NT2/D1 (cell line): ENCODE measurements around the gene IL4R.

Experiments
- SUZ12 ChIP-seq: IDR thresholded peaks from 2 replicates; pipeline ENCODE4 v1.6.1; 2011; ENCODE audit not compliant: insufficient read length, insufficient read depth; ENCODE audit errors: extremely low read depth
- YY1 ChIP-seq: IDR thresholded peaks from 2 replicates; pipeline ENCODE4 v1.6.1; 2011; ENCODE audit not compliant: insufficient read length, insufficient read depth
- ZNF274 ChIP-seq: IDR thresholded peaks from 2 replicates; pipeline ENCODE4 v1.6.1; 2011; ENCODE audit warnings: mild to moderate bottlenecking, low read depth, low read length

DNA sequence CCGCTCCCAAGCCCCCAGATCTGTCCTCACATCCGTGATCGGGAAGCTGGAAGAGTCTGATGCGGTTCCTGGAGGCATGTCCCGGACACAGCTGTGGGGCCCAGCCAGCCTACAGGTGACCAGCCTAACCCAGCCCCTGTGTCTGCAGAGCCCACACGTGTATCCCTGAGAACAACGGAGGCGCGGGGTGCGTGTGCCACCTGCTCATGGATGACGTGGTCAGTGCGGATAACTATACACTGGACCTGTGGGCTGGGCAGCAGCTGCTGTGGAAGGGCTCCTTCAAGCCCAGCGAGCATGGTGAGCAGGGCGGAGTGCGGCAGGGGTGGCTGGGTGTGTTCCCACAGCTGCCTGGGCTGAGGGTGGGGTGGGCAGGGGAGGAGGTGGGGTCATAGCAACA, 30.9 kb downstream of the IL4R start:
- TF ChIP-seq SUZ12 (no peak), YY1 (no peak), ZNF274 (no peak)
